ENCODE measurements around the gene LCN12. TPM values are rescaled to one million over a fixed set of nuclear protein-coding genes. Genes with fewer than 3 reads are reported as not detected.

The LCN12 gene
- total RNA-seq, result 0.82 TPM

- DNase-seq, result no peak
Observed at GRCh38 chr9:136951541-136952320, at the start of gene LCN12. Gene LCN12 (plus strand): TSS chr9:136952273. CDS start chr9:136952328, 55 bp downstream.

DNA sequence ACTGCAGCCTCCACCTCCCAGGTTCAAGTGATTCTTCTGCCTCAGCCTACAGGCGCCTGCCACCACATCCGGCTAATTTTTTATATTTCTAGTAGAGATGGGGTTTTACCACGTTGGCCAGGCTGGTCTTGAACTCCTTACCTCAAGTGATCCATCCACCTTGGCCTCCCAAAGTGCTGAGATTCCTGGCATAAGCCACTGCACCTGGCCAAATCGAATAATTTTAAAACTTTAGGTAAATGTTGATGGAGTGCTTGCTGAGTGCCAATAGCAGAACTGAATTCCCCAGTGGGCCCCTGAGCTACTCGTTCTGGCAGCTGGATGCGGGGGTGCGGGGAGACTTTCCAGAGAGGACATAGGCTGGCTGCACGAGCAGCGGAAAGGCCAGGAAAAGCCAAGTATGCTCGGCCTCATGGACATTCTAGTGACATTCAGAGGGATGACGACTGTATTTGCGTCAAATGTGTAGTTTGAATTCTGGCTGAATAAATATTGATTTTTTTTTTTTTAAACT, 49.0 kb upstream of the LCN12 start:
- DNase-seq, result peak; percentile 39

DNA sequence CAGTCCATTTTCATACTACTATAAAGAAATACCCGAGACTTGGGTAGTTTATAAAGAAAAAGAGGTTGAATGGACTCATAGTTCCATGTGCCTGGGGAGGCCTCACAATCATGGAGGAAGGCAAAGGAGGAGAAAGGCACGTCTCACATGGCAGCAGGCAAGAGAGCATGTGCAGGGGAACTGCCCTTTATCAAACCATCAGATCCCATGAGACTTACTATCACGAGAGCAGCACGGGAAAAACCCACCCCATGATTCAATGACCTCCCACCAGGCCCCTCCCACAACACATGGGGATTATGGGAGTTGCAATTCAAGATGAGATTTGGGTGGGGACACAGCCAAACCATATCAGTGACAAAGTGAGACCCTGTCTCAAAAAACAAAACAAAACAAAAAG, 45.8 kb upstream of the LCN12 start:
- no peak for DNase-seq

DNA sequence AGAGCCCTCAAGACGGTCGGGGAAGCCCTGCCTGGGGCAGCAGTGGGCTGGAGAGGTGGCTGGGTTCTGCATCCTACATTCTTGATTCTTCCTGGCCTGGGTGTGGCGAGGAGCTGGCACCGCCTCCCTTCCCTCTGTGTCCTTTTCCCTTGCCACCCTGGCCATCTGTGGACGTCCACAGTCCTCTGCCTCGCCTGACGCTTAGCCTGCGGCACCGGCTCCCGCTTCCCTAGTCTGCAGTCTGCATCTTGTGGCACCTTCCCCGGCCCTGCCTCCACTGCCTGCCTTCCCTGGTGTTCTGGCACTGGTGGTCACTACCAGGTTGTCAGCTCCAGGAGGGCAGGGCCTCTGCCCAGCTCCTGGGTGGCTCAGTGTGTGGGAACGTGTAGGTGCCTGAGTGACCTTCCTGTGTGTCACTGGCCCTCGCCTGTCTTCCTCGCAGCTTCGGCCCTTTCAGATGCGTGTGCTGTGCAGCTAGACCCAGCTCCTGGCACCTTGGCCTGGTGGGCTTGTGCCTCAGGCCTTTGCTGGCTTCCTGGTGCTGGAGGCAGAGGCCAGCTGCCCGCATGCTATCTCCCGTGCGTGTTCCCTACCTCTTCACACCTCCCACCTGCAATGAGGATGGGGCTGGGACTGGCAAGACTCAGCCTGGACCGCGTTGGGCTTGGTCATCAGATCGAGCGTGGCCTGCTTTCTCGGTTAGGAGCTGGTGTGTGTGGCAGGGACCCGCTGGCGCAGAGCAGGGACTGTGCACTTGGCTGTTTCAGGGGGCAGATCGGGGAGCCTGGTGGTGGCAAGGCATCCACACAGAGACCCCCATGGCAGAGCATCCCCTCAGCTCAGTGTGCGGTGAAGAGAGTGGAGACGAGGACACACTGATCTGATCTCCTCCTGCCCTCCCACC, 44.8 kb upstream of the LCN12 start:
- no peak for DNase-seq

- DNase-seq, result no peak
Observed at GRCh38 chr9:136910197-136910900, 41.7 kb upstream of the LCN12 start.

DNA sequence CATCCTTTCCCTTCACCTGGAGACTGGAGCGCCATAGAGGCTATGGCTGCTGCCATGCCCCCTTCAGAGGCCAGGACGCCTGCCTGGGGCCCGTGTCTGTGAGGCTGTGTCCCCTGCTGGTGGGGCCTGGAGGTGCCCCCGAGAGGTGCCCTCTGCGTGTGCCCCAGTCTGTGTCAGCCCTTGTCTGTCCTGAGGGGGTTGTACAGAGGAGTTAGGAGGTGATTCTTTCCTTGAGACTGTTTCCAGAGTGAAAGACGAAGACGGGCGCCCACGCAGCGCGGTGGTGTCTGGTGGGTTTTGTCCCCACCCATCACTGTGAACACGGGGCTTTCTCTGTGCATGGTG, 41.2 kb upstream of the LCN12 start:
- no peak for DNase-seq

DNA sequence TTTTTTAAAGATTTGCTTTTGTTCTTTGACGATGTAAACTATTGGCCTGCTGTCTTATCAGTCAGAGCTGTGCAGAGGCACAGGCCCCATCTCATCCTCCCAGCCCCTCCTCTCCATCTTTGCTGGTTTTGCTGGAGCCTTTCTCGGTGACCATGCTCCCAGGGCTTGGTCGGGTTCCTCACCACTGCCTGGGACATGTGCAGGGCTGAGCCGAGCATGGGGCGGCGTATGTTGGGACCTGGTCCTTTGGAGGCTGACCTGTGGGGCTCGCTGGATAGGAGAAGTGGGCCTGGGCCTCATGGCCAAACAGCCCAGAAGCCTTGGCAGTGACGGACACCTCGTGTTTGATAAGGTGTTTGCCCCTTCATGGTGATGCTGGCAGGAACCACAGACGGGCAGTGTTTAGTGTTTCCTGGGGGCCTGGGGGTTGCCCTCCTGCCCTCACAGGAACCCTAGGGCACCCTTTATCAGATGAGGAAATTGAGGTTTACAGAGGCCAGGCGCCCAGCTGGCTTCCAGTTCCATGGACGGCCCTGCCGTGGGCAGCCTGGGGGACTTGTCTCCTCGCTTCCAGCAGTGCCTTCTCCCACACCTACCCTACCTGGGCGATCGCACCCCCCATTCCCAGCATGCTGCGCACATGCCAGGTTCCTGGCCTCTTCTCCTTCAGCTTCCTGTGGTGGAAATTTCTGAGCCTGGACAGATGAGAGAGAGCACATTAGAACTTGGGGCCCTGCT, 38.2 kb upstream of the LCN12 start:
- DNase-seq, result no peak

- no peak for DNase-seq
Observed at GRCh38 chr9:136915632-136916329, 36.3 kb upstream of the LCN12 start.

DNA sequence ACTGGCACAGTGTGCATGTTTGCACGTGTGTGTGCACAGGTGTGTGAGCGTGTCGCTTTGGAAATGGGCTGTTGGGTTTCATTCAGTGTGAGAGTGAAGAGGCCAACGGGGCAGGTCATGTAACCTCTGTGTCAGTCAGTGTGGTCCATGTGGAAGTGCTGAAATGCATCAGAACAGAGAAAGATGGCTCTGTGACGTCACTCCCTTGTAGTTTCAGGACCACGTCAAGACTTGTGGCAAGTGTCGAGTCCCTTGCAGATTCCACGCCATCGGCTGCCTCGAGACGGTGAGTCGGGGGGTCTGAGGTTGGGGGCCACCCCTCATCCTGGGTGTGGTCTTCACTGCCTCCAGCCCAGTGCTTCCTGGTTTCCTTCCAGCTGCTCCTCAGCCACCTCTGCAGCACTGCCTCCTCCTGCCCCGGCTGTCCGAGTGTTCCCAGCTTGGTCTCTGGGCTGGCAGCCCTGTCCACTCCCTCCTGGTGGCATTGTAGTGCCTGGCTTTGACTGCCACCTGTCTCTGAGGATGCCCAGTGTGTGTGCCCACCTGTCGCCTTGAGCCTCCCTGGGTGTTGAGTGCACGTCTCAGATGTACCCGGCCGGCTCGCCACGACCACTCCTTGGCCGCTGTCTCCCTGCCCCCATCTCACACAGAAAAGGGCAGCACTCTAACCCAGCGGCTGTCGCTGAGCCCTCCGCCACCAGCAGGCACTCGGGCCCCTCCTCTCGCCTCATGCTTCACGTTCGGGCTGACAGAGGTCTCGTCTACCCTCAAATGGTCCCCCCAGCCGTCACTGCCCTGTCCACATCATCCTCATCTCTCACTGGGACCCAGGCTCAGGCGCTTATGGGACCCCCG, 35.5 kb upstream of the LCN12 start:
- no peak for DNase-seq

- no peak for DNase-seq
Observed at GRCh38 chr9:136917902-136918301, 34.2 kb upstream of the LCN12 start.

DNA sequence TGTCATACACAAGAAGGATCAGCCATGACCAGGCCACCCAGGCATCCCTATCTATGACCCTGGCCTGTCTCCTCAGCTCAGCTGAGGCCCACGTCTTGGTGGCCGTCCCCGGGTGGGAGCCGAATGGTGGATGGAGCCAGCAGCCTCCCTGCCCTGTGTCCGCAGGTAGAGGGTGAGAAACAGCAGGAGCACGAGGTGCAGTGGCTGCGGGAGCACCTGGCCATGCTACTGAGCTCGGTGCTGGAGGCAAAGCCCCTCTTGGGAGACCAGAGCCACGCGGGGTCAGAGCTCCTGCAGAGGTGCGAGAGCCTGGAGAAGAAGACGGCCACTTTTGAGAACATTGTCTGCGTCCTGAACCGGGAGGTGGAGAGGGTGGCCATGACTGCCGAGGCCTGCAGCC, 32.0 kb upstream of the LCN12 start:
- DNase-seq, result no peak

- no peak for DNase-seq
Observed at GRCh38 chr9:136920734-136921231, 31.3 kb upstream of the LCN12 start.

DNA sequence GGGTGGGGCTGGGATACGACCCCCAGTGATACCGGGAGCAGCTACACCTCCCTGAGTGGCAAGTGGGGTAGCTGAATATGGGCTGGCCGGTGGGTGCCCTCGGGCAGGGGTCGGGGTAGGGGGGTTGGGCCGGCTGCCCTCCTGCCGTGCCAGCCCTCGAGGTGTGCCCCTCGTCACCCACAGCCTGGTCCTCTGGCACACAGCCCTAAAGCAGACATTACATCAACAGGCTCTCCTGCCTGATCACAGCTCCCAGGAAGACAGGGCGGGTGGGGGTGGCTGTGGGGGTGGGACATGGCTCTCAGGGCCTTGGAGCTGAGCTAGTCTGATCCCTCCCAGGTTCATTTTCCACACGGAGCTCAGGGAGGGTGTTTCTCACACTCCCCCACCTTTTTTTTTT, 30.8 kb upstream of the LCN12 start:
- no peak for DNase-seq

- DNase-seq, result no peak
Observed at GRCh38 chr9:136921718-136922117, 30.4 kb upstream of the LCN12 start.

DNA sequence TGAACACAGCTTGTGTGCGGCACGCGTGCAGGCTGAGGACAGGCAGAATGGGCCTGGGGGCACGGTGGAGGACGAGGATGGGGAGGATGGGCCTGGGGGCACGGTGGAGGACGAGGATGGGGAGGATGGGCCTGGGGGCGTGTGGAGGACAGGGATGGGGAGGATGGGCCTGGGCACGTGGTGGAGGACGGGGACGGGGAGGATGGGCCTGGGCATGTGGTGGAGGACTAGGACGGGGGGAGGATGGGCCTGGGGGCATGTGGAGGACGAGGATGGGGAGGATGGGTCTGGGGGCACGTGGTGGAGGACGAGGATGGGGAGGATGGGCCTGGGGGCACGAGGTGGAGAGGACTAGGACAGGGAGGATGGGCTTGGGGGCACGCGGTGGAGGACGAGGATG, 29.5 kb upstream of the LCN12 start:
- no peak for DNase-seq

- no peak for DNase-seq
Observed at GRCh38 chr9:136923881-136924280, 28.2 kb upstream of the LCN12 start.

- no peak for DNase-seq
Observed at GRCh38 chr9:136925414-136926153, 26.5 kb upstream of the LCN12 start.

- no peak for DNase-seq
Observed at GRCh38 chr9:136926154-136926704, 25.8 kb upstream of the LCN12 start.

DNA sequence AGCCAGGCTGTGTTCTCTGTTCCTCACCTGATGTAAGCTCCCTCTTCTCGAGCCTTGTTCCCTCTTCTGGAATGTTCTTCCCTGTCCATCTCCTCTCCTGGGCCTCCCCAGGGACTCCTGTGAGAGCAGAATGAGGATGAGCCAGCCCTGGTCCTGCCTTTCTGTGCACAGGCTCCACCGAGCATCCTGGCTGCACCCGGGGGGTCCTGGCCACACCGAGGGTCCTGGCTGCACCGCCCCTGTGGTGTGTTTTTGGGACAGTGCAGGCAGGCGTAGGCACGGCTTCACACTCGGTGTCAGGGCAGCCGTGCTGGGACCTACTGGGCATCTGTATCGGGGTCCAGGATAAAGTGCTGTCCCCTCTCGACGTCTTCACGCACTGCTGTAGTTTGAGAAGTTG, 25.3 kb upstream of the LCN12 start:
- DNase-seq, result no peak

All from tongue (tissue), 2 donors.